ENCODE data around the gene KMT2D. TPM values are rescaled to one million over a fixed set of nuclear protein-coding genes. Genes with fewer than 3 reads are reported as not detected.

The KMT2D gene
- total and polyA plus RNA-seq, 2 experiments from 2014 or later: 17.6 to 120 TPM

- no peak overlapping the region for H3K4me3 Mint-ChIP-seq
- no peak overlapping the region for H2AFZ ChIP-seq
- no peak for TF ChIP-seq ZNF462 (CRISPR knock-in tag; IDR thresholded peaks at IDR 0.05)
- TF ChIP-seq STAT1 (IDR thresholded peaks at IDR 0.05; ENCODE audit: unreplicated experiment): no peak
- TF ChIP-seq EZH2 (IDR thresholded peaks at IDR 0.05; ENCODE audit: low read depth, unreplicated experiment): no peak
- TF ChIP-seq CREB1 (CRISPR knock-in tag; IDR thresholded peaks at IDR 0.05; ENCODE audit: low read depth): no peak
- TF ChIP-seq NANOG (IDR thresholded peaks at IDR 0.05; ENCODE audit: borderline replicate concordance): no peak
- no peak for TF ChIP-seq JUNB (IDR thresholded peaks at IDR 0.05; ENCODE audit: unreplicated experiment)
- TF ChIP-seq ETS1 (IDR thresholded peaks at IDR 0.05): no peak
- TF ChIP-seq ZNF114 (CRISPR knock-in tag; IDR thresholded peaks at IDR 0.05): no peak
- TF ChIP-seq CTCF (conservative IDR thresholded peaks at IDR 0.05; ENCODE audit: low read depth in 2 of 2): no peak
- TF ChIP-seq ZNF331 (CRISPR knock-in tag; IDR thresholded peaks at IDR 0.05; ENCODE audit: low read depth): no peak
- no peak for TF ChIP-seq EZH2phosphoT487 (IDR thresholded peaks at IDR 0.05; ENCODE audit: unreplicated experiment)
- no peak for TF ChIP-seq REST (IDR thresholded peaks at IDR 0.05; ENCODE audit: unreplicated experiment)
- TF ChIP-seq POLR2AphosphoS5 (IDR thresholded peaks at IDR 0.05; ENCODE audit: low read depth): no peak
- H4K20me1 ChIP-seq (replicated peaks; ENCODE audit: insufficient read depth): no peaks in the 10 kb centered on the region
- no peaks in the 10 kb centered on the region for H3K36me3 ChIP-seq (ENCODE audit: insufficient read depth)
- H3K4me2 ChIP-seq: no peak overlapping the region
- ATAC-seq: no peak
- H3K79me2 ChIP-seq (replicated peaks; ENCODE audit: insufficient read depth): peaks cover 3% of the 10 kb centered on the region
- no peaks in the 10 kb centered on the region; the same call in 2 of the 3 replicates for H3K9me3 Mint-ChIP-seq
- H3K4me1 ChIP-seq (ENCODE audit: insufficient read depth): peaks cover 6% of the 10 kb centered on the region; the same call in 1 of the 2 replicates
- H3K27ac ChIP-seq (ENCODE audit: low read depth): no peak overlapping the region
- no peak for DNase-seq (ENCODE audit: low spot score)
- peaks cover 16% of the 10 kb centered on the region; the same call in 2 of the 3 replicates for H3K4me1 Mint-ChIP-seq
- H3F3A ChIP-seq (replicated peaks; ENCODE audit: low read depth): 0 out of 2 replicates have a peak, but pooled peaks cover 3% of the 10 kb centered on the region
- no peak overlapping the region for H3K27ac Mint-ChIP-seq
- H3K36me3 Mint-ChIP-seq (ENCODE audit: low read depth): 0 out of 3 replicates have a peak, but pooled peaks cover 4% of the 10 kb centered on the region
- peaks cover 20% of the 10 kb centered on the region for H3K27me3 Mint-ChIP-seq (ENCODE audit: insufficient read depth, low read depth, poor library complexity)
- H3K4me3 ChIP-seq: no peak overlapping the region
- no peaks in the 10 kb centered on the region for H3K9me2 ChIP-seq (ENCODE audit: insufficient read depth)
- peaks cover 7% of the 10 kb centered on the region for H3K27me3 ChIP-seq (ENCODE audit: insufficient read depth)
Measured at GRCh38 chr12:49064767-49065152, 4.2 kb upstream of the KMT2D start.

Measured in GM23338 (cell line).